D721Med (cell line): Measurements from ENCODE around the gene ZBTB2.
A peak's percentile ranks its signal among the peaks of the same experiment; 100 is the strongest.

Source experiments
- DNase-seq: peaks from one replicate; pipeline ENCODE4 v3.0.0; 2011; ENCODE audit warnings: low spot score; ENCODE audit not compliant: insufficient read length
- FAIRE-seq: peaks from 2 replicates; lab custom pipeline; 2011; peaks lifted over from hg19 to GRCh38; lab: Jason Lieb, UNC
- CTCF ChIP-seq: IDR thresholded peaks from 2 replicates; pipeline ENCODE4 v1.5.1; 2012; ENCODE audit warnings: mild to moderate bottlenecking, control low read depth; ENCODE audit not compliant: insufficient read depth; ENCODE audit errors: missing control alignments

ZBTB2 gene

GRCh38 chr6:151330130-151330696, 61.1 kb downstream of the ZBTB2 start:
- DNase-seq (no peak), FAIRE-seq (no peak)
- no peak for TF ChIP-seq CTCF

GRCh38 chr6:151327101-151327500, 64.3 kb downstream of the ZBTB2 start:
- FAIRE-seq (no peak), DNase-seq (no peak)
- no peak for TF ChIP-seq CTCF

- FAIRE-seq = no peak
- no peak for TF ChIP-seq CTCF
- DNase-seq = no peak
Measured at GRCh38 chr6:151326116-151326825, 65.1 kb downstream of the ZBTB2 start.

- DNase-seq = no peak
- FAIRE-seq = no peak
- TF ChIP-seq CTCF = no peak
Measured at GRCh38 chr6:151325075-151326050, 66.0 kb downstream of the ZBTB2 start.

GRCh38 chr6:151324488-151324825, 66.9 kb downstream of the ZBTB2 start:
- DNase-seq (no peak), FAIRE-seq (no peak)

GRCh38 chr6:151323791-151324487, 67.4 kb downstream of the ZBTB2 start:
- DNase-seq = no peak
- TF ChIP-seq CTCF = peak; percentile 97
- no peak for FAIRE-seq

More at GRCh38 chr6:151324488-151324825, 66.9 kb downstream of the ZBTB2 start:
- TF ChIP-seq CTCF = no peak
